NT2/D1 (cell line): ENCODE measurements around the gene PGC.

Source experiments
- DNase-seq: peaks from one replicate; pipeline ENCODE4 v3.0.0-alpha.2; 2011; ENCODE audit warnings: low read depth, low spot score
- H3K27me3 ChIP-seq: 2 replicates; pipeline ENCODE4 v1.6.0; 2011; ENCODE audit warnings: mild to moderate bottlenecking; ENCODE audit not compliant: insufficient read length, insufficient read depth
- H3K36me3 ChIP-seq: 2 replicates; pipeline ENCODE4 v1.6.1; 2011; ENCODE audit warnings: mild to moderate bottlenecking, low read length, mixed read lengths; ENCODE audit not compliant: insufficient read depth, insufficient read length
- H3K4me1 ChIP-seq: 2 replicates; pipeline ENCODE4 v1.5.1; 2011; ENCODE audit not compliant: insufficient read depth, insufficient read length
- H3K4me3 ChIP-seq: 2 replicates; pipeline ENCODE4 v1.5.1; 2011; ENCODE audit warnings: low read depth; ENCODE audit not compliant: insufficient read length
- H3K9ac ChIP-seq: 2 replicates; pipeline ENCODE4 v1.6.0; 2011; ENCODE audit warnings: low read depth; ENCODE audit not compliant: insufficient read length
- H3K9me3 ChIP-seq: 2 replicates; pipeline ENCODE4 v1.5.1; 2011; ENCODE audit warnings: mild to moderate bottlenecking, low read length; ENCODE audit not compliant: insufficient read depth
- SUZ12 ChIP-seq: IDR thresholded peaks from 2 replicates; pipeline ENCODE4 v1.6.1; 2011; ENCODE audit not compliant: insufficient read length, insufficient read depth; ENCODE audit errors: extremely low read depth
- YY1 ChIP-seq: IDR thresholded peaks from 2 replicates; pipeline ENCODE4 v1.6.1; 2011; ENCODE audit not compliant: insufficient read length, insufficient read depth
- ZNF274 ChIP-seq: IDR thresholded peaks from 2 replicates; pipeline ENCODE4 v1.6.1; 2011; ENCODE audit warnings: mild to moderate bottlenecking, low read depth, low read length

The PGC gene

GRCh38 chr6:41702771-41703494 is 44.3 kb downstream of the PGC start:
- no peak for TF ChIP-seq SUZ12
- TF ChIP-seq ZNF274 = no peak
- no peak for TF ChIP-seq YY1
- H3K4me1 ChIP-seq = peaks cover 38% of the 10 kb centered on the region
- DNase-seq = no peak
- no peaks in the 10 kb centered on the region for H3K36me3 ChIP-seq
- peak overlapping the region; percentile 21 for H3K9ac ChIP-seq
- H3K4me3 ChIP-seq = no peak overlapping the region
- no peaks in the 10 kb centered on the region for H3K27me3 ChIP-seq
- H3K9me3 ChIP-seq = no peaks in the 10 kb centered on the region

- Histone ChIP-seq H3K36me3 (no peaks in the 10 kb centered on the region), H3K9ac (peak overlapping the region; percentile 1), H3K4me3 (no peak overlapping the region), H3K27me3 (no peaks in the 10 kb centered on the region), H3K9me3 (no peaks in the 10 kb centered on the region), H3K4me1 (peaks cover 38% of the 10 kb centered on the region)
- DNase-seq = no peak
- TF ChIP-seq SUZ12 = no peak
- no peak for TF ChIP-seq ZNF274
- no peak for TF ChIP-seq YY1
Measured at GRCh38 chr6:41702089-41702745, 45.0 kb downstream of the PGC start.

- Histone ChIP-seq H3K36me3 (no peaks in the 10 kb centered on the region), H3K4me3 (no peak overlapping the region), H3K9me3 (no peaks in the 10 kb centered on the region), H3K27me3 (no peaks in the 10 kb centered on the region), H3K4me1 (peaks cover 38% of the 10 kb centered on the region), H3K9ac (peak overlapping the region; percentile 36)
- DNase-seq = no peak
- TF ChIP-seq YY1 = no peak
Measured at GRCh38 chr6:41700463-41701347, 46.5 kb downstream of the PGC start.

- H3K4me3 ChIP-seq = no peak overlapping the region
- no peak for DNase-seq
- H3K27me3 ChIP-seq = no peaks in the 10 kb centered on the region
- H3K9ac ChIP-seq = peak overlapping the region; percentile 8
- no peak for TF ChIP-seq ZNF274
- TF ChIP-seq SUZ12 = no peak
- no peak for TF ChIP-seq YY1
- no peaks in the 10 kb centered on the region for H3K9me3 ChIP-seq
- H3K36me3 ChIP-seq = no peaks in the 10 kb centered on the region
- H3K4me1 ChIP-seq = peaks cover 36% of the 10 kb centered on the region
Measured at GRCh38 chr6:41699063-41699462, 48.1 kb downstream of the PGC start.

GRCh38 chr6:41697861-41698781 is 49.1 kb downstream of the PGC start:
- H3K4me3 ChIP-seq = no peak overlapping the region
- no peak for TF ChIP-seq YY1
- no peak for TF ChIP-seq ZNF274
- TF ChIP-seq SUZ12 = no peak
- H3K9me3 ChIP-seq = no peaks in the 10 kb centered on the region
- H3K36me3 ChIP-seq = no peaks in the 10 kb centered on the region
- H3K27me3 ChIP-seq = no peaks in the 10 kb centered on the region
- H3K9ac ChIP-seq = no peak overlapping the region
- DNase-seq = no peak
- H3K4me1 ChIP-seq = peaks cover 33% of the 10 kb centered on the region

- H3K4me3 ChIP-seq = no peak overlapping the region
- no peak for DNase-seq
- no peak overlapping the region for H3K9ac ChIP-seq
- no peaks in the 10 kb centered on the region for H3K36me3 ChIP-seq
- no peaks in the 10 kb centered on the region for H3K27me3 ChIP-seq
- no peaks in the 10 kb centered on the region for H3K9me3 ChIP-seq
- no peak for TF ChIP-seq YY1
- no peak for TF ChIP-seq ZNF274
- no peak for TF ChIP-seq SUZ12
- H3K4me1 ChIP-seq = peaks cover 23% of the 10 kb centered on the region
Measured at GRCh38 chr6:41696788-41697187, 50.4 kb downstream of the PGC start.
